Panc1 (cell line): Measurements from ENCODE around the gene ATRNL1. TPM values are rescaled to one million over a fixed set of nuclear protein-coding genes. Genes with fewer than 3 reads are reported as not detected.

Source experiments
- ATAC-seq: fragments of 200-7000 bp; cut with Tn5 transposase; 2 replicates; pipeline ENCODE4 v1.9.1; 2020; ENCODE audit warnings: mild to moderate bottlenecking, moderate library complexity
- BruUV-seq: library from RNA; stranded (reverse); fragments of 400-500 nt; replicated peaks from 2 replicates; lab custom pipeline; 2021; lab: Mats Ljungman, UMichigan
- CTCF ChIA-PET: fragments of 300-600 bp; sonication (Branson Sonifier 250); formaldehyde crosslinking; loops from one replicate; lab custom pipeline; 2022; ENCODE audit warnings: antibody characterized with exemption; lab: Charles Lee
- POLR2A ChIA-PET: fragments of 300-600 bp; sonication (Branson Sonifier 250); formaldehyde crosslinking; loops from one replicate; lab custom pipeline; 2022; ENCODE audit warnings: antibody characterized with exemption; lab: Charles Lee
- DNase-seq: peaks from one replicate; pipeline ENCODE4 v3.0.0-alpha.2; 2010; ENCODE audit warnings: low read depth, low spot score
- H3K27ac ChIP-seq: 2 replicates; pipeline ENCODE4 v1.5.1; 2011; ENCODE audit warnings: mild to moderate bottlenecking, low read length, inconsistent platforms
- H3K27me3 ChIP-seq: fragments of 200-500 bp; sonication (Bioruptor generic); 2 replicates; pipeline ENCODE4 v1.6.0; 2014; ENCODE audit warnings: low read length, inconsistent platforms; ENCODE audit not compliant: control insufficient read depth, insufficient read depth
- H3K36me3 ChIP-seq: fragments of 200-500 bp; sonication (Bioruptor generic); 2 replicates; pipeline ENCODE4 v1.5.1; 2014; ENCODE audit warnings: inconsistent platforms, mild to moderate bottlenecking, low read length, moderate library complexity; ENCODE audit not compliant: control insufficient read depth, insufficient read depth
- H3K4me1 ChIP-seq: 2 replicates; pipeline ENCODE4 v1.5.1; 2011; ENCODE audit warnings: inconsistent platforms, mild to moderate bottlenecking, low read length, moderate library complexity; ENCODE audit not compliant: control insufficient read depth, insufficient read depth
- H3K4me3 ChIP-seq, 2 experiments: 2 replicates each; pipeline ENCODE4 v1.5.1; 2011 to 2012; ENCODE audit warnings: low read depth in 2 of 2, low read length in 2 of 2, mild to moderate bottlenecking in 2 of 2, inconsistent platforms in 1 of 2, moderate library complexity in 1 of 2
- H3K9me3 ChIP-seq: fragments of 200-500 bp; sonication (Bioruptor generic); 2 replicates; pipeline ENCODE4 v1.5.1; 2014; ENCODE audit warnings: low read depth, mild to moderate bottlenecking, inconsistent platforms, low read length, moderate library complexity; ENCODE audit not compliant: control insufficient read depth, insufficient read depth
- POLR2AphosphoS5 ChIP-seq: IDR thresholded peaks from 2 replicates; pipeline ENCODE4 v1.6.1; 2012; ENCODE audit warnings: mild to moderate bottlenecking, low read depth, low read length, moderate library complexity
- SIN3A ChIP-seq: IDR thresholded peaks from 2 replicates; pipeline ENCODE4 v1.6.1; 2012; ENCODE audit warnings: low read depth, mild to moderate bottlenecking, low read length, moderate library complexity, borderline replicate concordance; ENCODE audit not compliant: insufficient read depth
- TCF7L2 ChIP-seq: IDR thresholded peaks from 2 replicates; pipeline ENCODE4 v1.6.1; 2011; ENCODE audit warnings: mild to moderate bottlenecking, low read depth, low read length, inconsistent platforms
- in situ Hi-C: cut with HindIII; loops from 2 replicates; pipeline ENCODE4 v1.10.0; 2016; ENCODE audit warnings: low sequenced_read_pairs, low pct_unique_long_range_greater_than_20kb
- intact Hi-C: fragments of 100-400 bp; cut with micrococcal nuclease; formaldehyde crosslinking; loops from one replicate; pipeline ENCODE4 v1.10.0; 2022; ENCODE audit not compliant: unreplicated experiment
- total RNA-seq: library from RNA; stranded (reverse); gene quantifications from one replicate; pipeline ENCODE4 v1.2.1, GENCODE V29; 2021; ENCODE audit not compliant: unreplicated experiment
- TF ChIP-seq, protein P1 (sequence below): fragments of 450-650 bp; IDR thresholded peaks from 2 replicates; pipeline ENCODE4 v1.5.1; 2017; ENCODE audit warnings: mild to moderate bottlenecking
- TF ChIP-seq, protein P2 (sequence below), 2 experiments: IDR thresholded peaks; 2 replicates each; pipeline ENCODE4 v1.6.1; 2011 to 2012; ENCODE audit warnings: low read depth in 2 of 2, control low read depth in 1 of 2, low read length in 1 of 2, mild to moderate bottlenecking in 1 of 2, moderate library complexity in 1 of 2; ENCODE audit not compliant: insufficient read depth in 1 of 2

ATRNL1 gene
- total RNA-seq, 1 experiment from 2014 or later = 17.1 TPM

DNA sequence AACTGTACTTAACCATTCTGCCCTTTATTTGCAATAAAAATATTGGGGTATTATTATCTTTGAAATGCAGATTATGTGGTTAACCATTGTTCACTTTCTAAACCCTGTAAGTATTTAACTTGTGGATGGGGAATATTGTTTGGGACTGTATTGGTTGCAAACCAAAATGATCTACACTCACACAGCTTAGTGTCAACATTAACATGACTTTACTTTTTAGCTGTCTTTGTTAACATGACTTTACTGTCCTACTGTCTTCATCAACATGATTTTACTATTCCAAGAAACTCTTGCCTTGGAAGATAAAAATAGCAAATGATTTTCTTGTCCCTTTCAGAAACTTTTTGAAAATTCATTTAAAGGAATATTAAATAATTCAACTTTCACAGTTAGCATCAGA is 708.3 kb downstream of the ATRNL1 start:
- Histone ChIP-seq H3K27me3 (no peaks in the 10 kb centered on the region), H3K4me3 (no peak overlapping the region), H3K9me3 (no peaks in the 10 kb centered on the region), H3K36me3 (no peaks in the 10 kb centered on the region), H3K27ac (no peak overlapping the region), H3K4me1 (no peaks in the 10 kb centered on the region)
- CTCF ChIA-PET = no interaction called here
- POLR2A ChIA-PET = interaction anchor here (0.9 kb wide), 1 partner anchor 8 kb away, joined by 3 read pairs; no protein-coding TSS in a partner anchor
- ATAC-seq = no peak
- in situ Hi-C loops (no loop called here), intact Hi-C loops (loop anchor here (5.0 kb wide), 1 partner anchor 586 kb away; no protein-coding TSS in a partner anchor)
- BruUV-seq = no TSS peak
- TF ChIP-seq TCF7L2 (no peak), SIN3A (no peak), POLR2AphosphoS5 (no peak)
- TF ChIP-seq, protein P1, sequence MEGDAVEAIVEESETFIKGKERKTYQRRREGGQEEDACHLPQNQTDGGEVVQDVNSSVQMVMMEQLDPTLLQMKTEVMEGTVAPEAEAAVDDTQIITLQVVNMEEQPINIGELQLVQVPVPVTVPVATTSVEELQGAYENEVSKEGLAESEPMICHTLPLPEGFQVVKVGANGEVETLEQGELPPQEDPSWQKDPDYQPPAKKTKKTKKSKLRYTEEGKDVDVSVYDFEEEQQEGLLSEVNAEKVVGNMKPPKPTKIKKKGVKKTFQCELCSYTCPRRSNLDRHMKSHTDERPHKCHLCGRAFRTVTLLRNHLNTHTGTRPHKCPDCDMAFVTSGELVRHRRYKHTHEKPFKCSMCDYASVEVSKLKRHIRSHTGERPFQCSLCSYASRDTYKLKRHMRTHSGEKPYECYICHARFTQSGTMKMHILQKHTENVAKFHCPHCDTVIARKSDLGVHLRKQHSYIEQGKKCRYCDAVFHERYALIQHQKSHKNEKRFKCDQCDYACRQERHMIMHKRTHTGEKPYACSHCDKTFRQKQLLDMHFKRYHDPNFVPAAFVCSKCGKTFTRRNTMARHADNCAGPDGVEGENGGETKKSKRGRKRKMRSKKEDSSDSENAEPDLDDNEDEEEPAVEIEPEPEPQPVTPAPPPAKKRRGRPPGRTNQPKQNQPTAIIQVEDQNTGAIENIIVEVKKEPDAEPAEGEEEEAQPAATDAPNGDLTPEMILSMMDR = no peak
- TF ChIP-seq, protein P2, sequence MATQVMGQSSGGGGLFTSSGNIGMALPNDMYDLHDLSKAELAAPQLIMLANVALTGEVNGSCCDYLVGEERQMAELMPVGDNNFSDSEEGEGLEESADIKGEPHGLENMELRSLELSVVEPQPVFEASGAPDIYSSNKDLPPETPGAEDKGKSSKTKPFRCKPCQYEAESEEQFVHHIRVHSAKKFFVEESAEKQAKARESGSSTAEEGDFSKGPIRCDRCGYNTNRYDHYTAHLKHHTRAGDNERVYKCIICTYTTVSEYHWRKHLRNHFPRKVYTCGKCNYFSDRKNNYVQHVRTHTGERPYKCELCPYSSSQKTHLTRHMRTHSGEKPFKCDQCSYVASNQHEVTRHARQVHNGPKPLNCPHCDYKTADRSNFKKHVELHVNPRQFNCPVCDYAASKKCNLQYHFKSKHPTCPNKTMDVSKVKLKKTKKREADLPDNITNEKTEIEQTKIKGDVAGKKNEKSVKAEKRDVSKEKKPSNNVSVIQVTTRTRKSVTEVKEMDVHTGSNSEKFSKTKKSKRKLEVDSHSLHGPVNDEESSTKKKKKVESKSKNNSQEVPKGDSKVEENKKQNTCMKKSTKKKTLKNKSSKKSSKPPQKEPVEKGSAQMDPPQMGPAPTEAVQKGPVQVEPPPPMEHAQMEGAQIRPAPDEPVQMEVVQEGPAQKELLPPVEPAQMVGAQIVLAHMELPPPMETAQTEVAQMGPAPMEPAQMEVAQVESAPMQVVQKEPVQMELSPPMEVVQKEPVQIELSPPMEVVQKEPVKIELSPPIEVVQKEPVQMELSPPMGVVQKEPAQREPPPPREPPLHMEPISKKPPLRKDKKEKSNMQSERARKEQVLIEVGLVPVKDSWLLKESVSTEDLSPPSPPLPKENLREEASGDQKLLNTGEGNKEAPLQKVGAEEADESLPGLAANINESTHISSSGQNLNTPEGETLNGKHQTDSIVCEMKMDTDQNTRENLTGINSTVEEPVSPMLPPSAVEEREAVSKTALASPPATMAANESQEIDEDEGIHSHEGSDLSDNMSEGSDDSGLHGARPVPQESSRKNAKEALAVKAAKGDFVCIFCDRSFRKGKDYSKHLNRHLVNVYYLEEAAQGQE (IDR thresholded peaks at IDR 0.05; ENCODE audit: insufficient read depth in 1 of 2, low read depth in 2 of 2, low read length in 1 of 2) = no peak
- DNase-seq = no peak

DNA sequence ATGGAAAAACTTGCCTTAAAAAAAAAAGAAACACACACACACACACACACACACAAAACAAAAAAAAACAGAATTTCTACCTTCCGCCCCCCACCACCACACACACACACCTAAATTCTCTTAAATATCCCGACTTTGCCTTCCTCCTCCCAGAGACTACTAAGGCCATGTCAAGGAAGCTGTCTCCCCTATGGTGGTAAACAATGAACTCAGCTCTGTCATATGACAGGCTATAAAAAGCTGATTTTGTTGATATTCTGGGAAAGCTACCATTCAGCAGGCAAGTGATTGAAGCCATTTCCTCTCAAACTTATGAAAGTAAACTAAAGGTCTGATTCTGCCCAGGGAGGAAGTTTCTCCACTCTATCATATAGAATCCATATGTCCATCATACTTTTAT is 708.8 kb downstream of the ATRNL1 start:
- in situ Hi-C loops = no loop called here
- CTCF ChIA-PET = no interaction called here
- Histone ChIP-seq H3K27me3 (no peaks in the 10 kb centered on the region), H3K9me3 (no peaks in the 10 kb centered on the region), H3K36me3 (no peaks in the 10 kb centered on the region), H3K4me3 (no peak overlapping the region), H3K27ac (no peak overlapping the region), H3K4me1 (no peaks in the 10 kb centered on the region)
- DNase-seq (no peak), ATAC-seq (no peak)
- POLR2A ChIA-PET = interaction anchor here (0.9 kb wide), 1 partner anchor 8 kb away, joined by 3 read pairs; no protein-coding TSS in a partner anchor
- BruUV-seq = no TSS peak
- intact Hi-C loops = loop anchor here (5.0 kb wide), 1 partner anchor 585 kb away; no protein-coding TSS in a partner anchor
- TF ChIP-seq POLR2AphosphoS5 = no peak
- TF ChIP-seq, protein P1 = no peak
- TF ChIP-seq, protein P2 (IDR thresholded peaks at IDR 0.05; ENCODE audit: insufficient read depth in 1 of 2, low read depth in 2 of 2, low read length in 1 of 2) = no peak
- no peak for TF ChIP-seq SIN3A
- no peak for TF ChIP-seq TCF7L2
